HepG2 (cell line): Measurements from ENCODE around the gene HOXA9. TPM values are rescaled to one million over a fixed set of nuclear protein-coding genes. Genes with fewer than 3 reads are reported as not detected.

Source experiments
- ARID2 ChIP-seq: sonication (generic); formaldehyde crosslinking; IDR thresholded peaks from 2 replicates; pipeline ENCODE4 v1.8.1; 2022; ENCODE audit warnings: mild to moderate bottlenecking, missing genetic modification reagents, borderline replicate concordance
- CENPX ChIP-seq: sonication (generic); formaldehyde crosslinking; IDR thresholded peaks from 2 replicates; pipeline ENCODE4 v1.9.0; 2021; ENCODE audit warnings: mild to moderate bottlenecking, missing genetic modification reagents, moderate library complexity
- FOXA1 ChIP-seq, 2 experiments: fragments of 450-650 bp in 1 of 2; sonication (generic) in 1 of 2; formaldehyde crosslinking in 1 of 2; IDR thresholded peaks; 2 replicates each; pipeline versions ENCODE4 v1.4.0 to v1.6.1; 2016 to 2020; ENCODE audit warnings: missing genetic modification reagents in 1 of 2
- GATAD2A ChIP-seq: IDR thresholded peaks from 2 replicates; pipeline ENCODE4 v1.6.1; 2016
- HNRNPH1 ChIP-seq: fragments of 200-400 bp; formaldehyde crosslinking; optimal IDR thresholded peaks from 2 replicates; pipeline ENCODE3; 2017; ENCODE audit warnings: mild to moderate bottlenecking, low read depth, low read length
- NFYB ChIP-seq: sonication (generic); formaldehyde crosslinking; IDR thresholded peaks from 2 replicates; pipeline ENCODE4 v1.4.0; 2020; ENCODE audit warnings: missing genetic modification reagents
- PAX8 ChIP-seq: sonication (generic); formaldehyde crosslinking; IDR thresholded peaks from 2 replicates; pipeline ENCODE4 v1.8.0; 2022; ENCODE audit warnings: mild to moderate bottlenecking, missing genetic modification reagents, borderline replicate concordance
- PTBP1 ChIP-seq: fragments of 200-400 bp; formaldehyde crosslinking; IDR thresholded peaks from 2 replicates; pipeline ENCODE4 v1.6.1; 2018; ENCODE audit warnings: low read length, low read depth; ENCODE audit not compliant: poor library complexity, severe bottlenecking
- TRAFD1 ChIP-seq: sonication (generic); formaldehyde crosslinking; IDR thresholded peaks from 2 replicates; pipeline ENCODE4 v1.5.1; 2020; ENCODE audit warnings: missing genetic modification reagents, mild to moderate bottlenecking, borderline replicate concordance
- TRIM24 ChIP-seq: sonication (generic); formaldehyde crosslinking; IDR thresholded peaks from 2 replicates; pipeline ENCODE4 v1.8.0; 2022; ENCODE audit warnings: mild to moderate bottlenecking, missing genetic modification reagents
- ZBTB25 ChIP-seq: IDR thresholded peaks from 2 replicates; pipeline ENCODE4 v1.6.1; 2018; ENCODE audit warnings: missing genetic modification reagents
- ZMYM2 ChIP-seq: sonication (generic); formaldehyde crosslinking; IDR thresholded peaks from 2 replicates; pipeline ENCODE4 v1.8.0; 2022; ENCODE audit warnings: mild to moderate bottlenecking, missing genetic modification reagents
- ZNF432 ChIP-seq: sonication (generic); formaldehyde crosslinking; IDR thresholded peaks from 2 replicates; pipeline ENCODE4 v1.5.0; 2020; ENCODE audit warnings: missing genetic modification reagents, mild to moderate bottlenecking, borderline replicate concordance
- ZNF503 ChIP-seq: sonication (generic); formaldehyde crosslinking; IDR thresholded peaks from 2 replicates; pipeline ENCODE4 v1.4.0; 2020; ENCODE audit warnings: missing genetic modification reagents
- ZNF577 ChIP-seq: sonication (generic); formaldehyde crosslinking; IDR thresholded peaks from 2 replicates; pipeline ENCODE4 v1.4.0; 2020; ENCODE audit warnings: mild to moderate bottlenecking, low read depth, missing genetic modification reagents, borderline replicate concordance
- ZSCAN12 ChIP-seq: sonication (generic); formaldehyde crosslinking; IDR thresholded peaks from 2 replicates; pipeline ENCODE4 v1.9.0; 2021; ENCODE audit warnings: mild to moderate bottlenecking, missing genetic modification reagents
- polyA plus RNA-seq, 8 experiments: library from polyadenylated mRNA; depleted of rRNA in 3 of 8; stranded (reverse) in 7 of 8; unstranded in 1 of 8; fragments of >200 nt; fragmentation: Illumina TruSeq in 4 of 8; extraction: Trizol in 4 of 8; gene quantifications; 2 replicates each; pipeline versions ENCODE4 v1.2.1 to v1.2.3, GENCODE V29; 2011 to 2016; ENCODE audit warnings: low read depth in 4 of 8, missing spikeins in 1 of 8, mixed read lengths in 1 of 8; ENCODE audit not compliant: insufficient read depth in 1 of 8
- total RNA-seq, 5 experiments: library from RNA; depleted of rRNA; stranded (reverse); fragments of >200 nt; fragmentation: Illumina TruSeq; extraction: Trizol; gene quantifications; 2 replicates each; pipeline ENCODE4 v1.2.3, GENCODE V29; 2016; ENCODE audit warnings: low read depth in 1 of 5
- TF ChIP-seq, protein P1 (sequence below): IDR thresholded peaks from 2 replicates; pipeline ENCODE4 v1.6.1; 2016; ENCODE audit warnings: mild to moderate bottlenecking
- TF ChIP-seq, protein P2 (sequence below): IDR thresholded peaks from 2 replicates; pipeline ENCODE4 v1.6.1; 2016
- TF ChIP-seq, protein P3 (sequence below): sonication (generic); formaldehyde crosslinking; IDR thresholded peaks from 2 replicates; pipeline ENCODE4 v1.4.0; 2020; ENCODE audit warnings: missing genetic modification reagents

Gene HOXA9
- total and polyA plus RNA-seq, 2 of the 13 experiments (the other 11 are each of a cell fraction or from before 2014, with no cell fraction given), result not detected

DNA sequence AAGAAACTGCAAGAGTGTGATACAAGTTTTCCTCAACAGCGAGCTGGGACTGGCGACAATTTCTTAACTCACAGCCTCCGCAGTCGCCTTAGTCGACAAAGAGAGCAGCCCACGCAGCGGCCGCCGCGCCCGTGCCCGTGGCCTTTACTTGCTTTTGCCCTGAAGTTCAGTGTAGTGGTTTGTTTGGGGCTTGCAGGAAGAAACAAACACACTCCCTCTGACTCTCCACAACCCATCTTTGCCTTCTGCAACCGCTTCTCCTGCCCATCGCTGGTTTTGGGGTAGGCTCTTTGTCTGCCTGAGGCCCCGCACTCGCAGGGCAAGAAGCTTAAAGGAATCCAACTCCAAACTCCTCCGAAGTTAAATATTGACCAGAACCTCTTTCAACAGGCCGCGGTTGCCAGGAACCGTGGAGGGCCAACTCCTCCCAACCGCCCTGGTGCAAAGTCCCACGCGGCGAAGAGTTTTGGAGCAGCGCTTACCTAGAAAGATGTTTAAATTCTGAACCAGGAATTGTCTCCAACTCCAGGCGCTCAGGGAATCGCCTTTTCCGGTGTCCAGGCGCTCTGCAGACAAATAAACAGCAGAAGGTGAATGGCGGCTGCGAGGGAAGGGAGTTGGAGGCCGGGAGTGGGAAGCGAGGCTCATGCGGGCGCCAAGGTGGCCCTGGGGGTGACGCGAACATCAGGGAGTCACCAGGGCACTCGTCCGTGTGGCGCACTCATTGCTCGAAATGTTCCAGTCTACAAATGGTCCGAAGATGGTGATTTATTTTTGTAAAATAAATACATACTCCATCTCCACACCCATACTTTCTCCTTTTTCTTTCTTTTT lies 43.0 kb downstream of the HOXA9 start (continued):
- no peak for TF ChIP-seq CENPX (CRISPR knock-in tag)
- TF ChIP-seq PTBP1, result no peak
- TF ChIP-seq GATAD2A (CRISPR knock-in tag), result peak; percentile 67
- TF ChIP-seq HNRNPH1, result no peak
- peak; percentile 67; the same call in 1 of the 2 replicates for TF ChIP-seq ZMYM2 (CRISPR knock-in tag)
- peak; percentile 87 for TF ChIP-seq ZNF503
- no peak for TF ChIP-seq TRIM24
- TF ChIP-seq ZBTB25 (CRISPR knock-in tag), result peak; percentile 47; the same call in 1 of the 2 replicates
- TF ChIP-seq ARID2 (CRISPR knock-in tag), result 0 out of 2 replicates have a peak, but pooled peaks have one; percentile 34
- no peak for TF ChIP-seq NFYB (CRISPR knock-in tag)
- no peak for TF ChIP-seq ZNF432 (CRISPR knock-in tag)
- TF ChIP-seq, protein P1, sequence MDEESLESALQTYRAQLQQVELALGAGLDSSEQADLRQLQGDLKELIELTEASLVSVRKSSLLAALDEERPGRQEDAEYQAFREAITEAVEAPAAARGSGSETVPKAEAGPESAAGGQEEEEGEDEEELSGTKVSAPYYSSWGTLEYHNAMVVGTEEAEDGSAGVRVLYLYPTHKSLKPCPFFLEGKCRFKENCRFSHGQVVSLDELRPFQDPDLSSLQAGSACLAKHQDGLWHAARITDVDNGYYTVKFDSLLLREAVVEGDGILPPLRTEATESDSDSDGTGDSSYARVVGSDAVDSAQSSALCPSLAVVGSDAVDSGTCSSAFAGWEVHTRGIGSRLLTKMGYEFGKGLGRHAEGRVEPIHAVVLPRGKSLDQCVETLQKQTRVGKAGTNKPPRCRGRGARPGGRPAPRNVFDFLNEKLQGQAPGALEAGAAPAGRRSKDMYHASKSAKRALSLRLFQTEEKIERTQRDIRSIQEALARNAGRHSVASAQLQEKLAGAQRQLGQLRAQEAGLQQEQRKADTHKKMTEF (CRISPR knock-in tag), result peak; percentile 87
- 0 out of 2 replicates have a peak, but pooled peaks have one; percentile 20 for TF ChIP-seq PAX8 (CRISPR knock-in tag)
- TF ChIP-seq TRAFD1 (CRISPR knock-in tag), result no peak
- no peak for TF ChIP-seq ZNF577 (CRISPR knock-in tag)
- TF ChIP-seq, protein P2, sequence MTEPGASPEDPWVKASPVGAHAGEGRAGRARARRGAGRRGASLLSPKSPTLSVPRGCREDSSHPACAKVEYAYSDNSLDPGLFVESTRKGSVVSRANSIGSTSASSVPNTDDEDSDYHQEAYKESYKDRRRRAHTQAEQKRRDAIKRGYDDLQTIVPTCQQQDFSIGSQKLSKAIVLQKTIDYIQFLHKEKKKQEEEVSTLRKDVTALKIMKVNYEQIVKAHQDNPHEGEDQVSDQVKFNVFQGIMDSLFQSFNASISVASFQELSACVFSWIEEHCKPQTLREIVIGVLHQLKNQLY, result 0 out of 2 replicates have a peak, but pooled peaks have one; percentile 20
- TF ChIP-seq ZSCAN12 (CRISPR knock-in tag), result 0 out of 2 replicates have a peak, but pooled peaks have one; percentile 30
- TF ChIP-seq, protein P3, sequence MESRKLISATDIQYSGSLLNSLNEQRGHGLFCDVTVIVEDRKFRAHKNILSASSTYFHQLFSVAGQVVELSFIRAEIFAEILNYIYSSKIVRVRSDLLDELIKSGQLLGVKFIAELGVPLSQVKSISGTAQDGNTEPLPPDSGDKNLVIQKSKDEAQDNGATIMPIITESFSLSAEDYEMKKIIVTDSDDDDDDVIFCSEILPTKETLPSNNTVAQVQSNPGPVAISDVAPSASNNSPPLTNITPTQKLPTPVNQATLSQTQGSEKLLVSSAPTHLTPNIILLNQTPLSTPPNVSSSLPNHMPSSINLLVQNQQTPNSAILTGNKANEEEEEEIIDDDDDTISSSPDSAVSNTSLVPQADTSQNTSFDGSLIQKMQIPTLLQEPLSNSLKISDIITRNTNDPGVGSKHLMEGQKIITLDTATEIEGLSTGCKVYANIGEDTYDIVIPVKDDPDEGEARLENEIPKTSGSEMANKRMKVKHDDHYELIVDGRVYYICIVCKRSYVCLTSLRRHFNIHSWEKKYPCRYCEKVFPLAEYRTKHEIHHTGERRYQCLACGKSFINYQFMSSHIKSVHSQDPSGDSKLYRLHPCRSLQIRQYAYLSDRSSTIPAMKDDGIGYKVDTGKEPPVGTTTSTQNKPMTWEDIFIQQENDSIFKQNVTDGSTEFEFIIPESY (CRISPR knock-in tag), result no peak
- no peak for TF ChIP-seq FOXA1 (IDR thresholded peaks at IDR 0.05)
- peak; percentile 41; the same call in 1 of the 2 replicates for TF ChIP-seq FOXA1 (CRISPR knock-in tag; IDR thresholded peaks at IDR 0.05)
